SK-N-SH (cell line): Measurements from ENCODE around the gene IGSF9B. TPM values are rescaled to one million over a fixed set of nuclear protein-coding genes. Genes with fewer than 3 reads are reported as not detected.

Experiments used
- CTCF ChIA-PET: fragments of 300-600, 350-600 bp; formaldehyde crosslinking; extraction: SDS; loops from one replicate; lab custom pipeline; 2021; lab: Yijun Ruan, JAX
- POLR2A ChIA-PET: fragments of 350-600 bp; sonication (Branson Sonifier 250); formaldehyde crosslinking; extraction: SDS; loops from one replicate; lab custom pipeline; 2020; ENCODE audit warnings: antibody characterized with exemption, inconsistent platforms; lab: Yijun Ruan, JAX
- DNase-seq: peaks from one replicate; pipeline ENCODE4 v3.0.0; 2012
- H2AFZ ChIP-seq: fragments of 200-600 bp; sonication (generic); 2 replicates; pipeline ENCODE4 v1.8.1; 2016; ENCODE audit warnings: antibody characterized with exemption, mild to moderate bottlenecking, low read depth
- H3F3A ChIP-seq: fragments of 200-600 bp; sonication (generic); replicated peaks from 2 replicates; pipeline ENCODE3; 2016; ENCODE audit warnings: antibody characterized with exemption, mild to moderate bottlenecking; ENCODE audit not compliant: insufficient read depth
- H3K27ac ChIP-seq, 2 experiments: fragments of 200-500 bp in 1 of 2; fragments of 200-600 bp in 1 of 2; sonication (Bioruptor generic) in 1 of 2; sonication (generic), shearing (Covaris generic) in 1 of 2; 2 replicates each; pipeline versions ENCODE4 v1.5.1 to v1.6.1; 2014 to 2016; ENCODE audit warnings: low read depth in 2 of 2, inconsistent platforms in 1 of 2, low read length in 1 of 2, mild to moderate bottlenecking in 1 of 2, mixed read lengths in 1 of 2
- H3K27me3 ChIP-seq: fragments of 200-600 bp; sonication (generic), shearing (Covaris generic); 2 replicates; pipeline ENCODE4 v1.6.1; 2016; ENCODE audit warnings: mixed run types; ENCODE audit not compliant: insufficient read depth
- H3K36me3 ChIP-seq, 2 experiments: fragments of 200-500 bp in 1 of 2; fragments of 200-600 bp in 1 of 2; sonication (Bioruptor generic) in 1 of 2; sonication (generic) in 1 of 2; replicated peaks in 1 of 2; 2 replicates each; pipeline versions ENCODE3 to v1.5.1; 2014 to 2016; ENCODE audit warnings: low read length in 1 of 2, mild to moderate bottlenecking in 1 of 2; ENCODE audit not compliant: insufficient read depth in 2 of 2, control insufficient read depth in 1 of 2
- H3K4me1 ChIP-seq, 2 experiments: fragments of 200-500 bp in 1 of 2; fragments of 200-600 bp in 1 of 2; sonication (Bioruptor generic) in 1 of 2; sonication (generic), shearing (Covaris generic) in 1 of 2; 2 replicates each; pipeline versions ENCODE4 v1.5.1 to v1.6.1; 2014 to 2016; ENCODE audit warnings: low read depth in 1 of 2, low read length in 1 of 2, mixed run types in 1 of 2; ENCODE audit not compliant: insufficient read depth in 2 of 2, control insufficient read depth in 1 of 2
- H3K4me2 ChIP-seq: fragments of 200-600 bp; sonication (generic), shearing (Covaris generic); 2 replicates; pipeline ENCODE4 v1.6.1; 2017; ENCODE audit warnings: mixed run types
- H3K4me3 ChIP-seq, 2 experiments: fragments of 200-500 bp in 1 of 2; fragments of 200-600 bp in 1 of 2; sonication (Bioruptor generic) in 1 of 2; sonication (generic), shearing (Covaris generic) in 1 of 2; 2 replicates each; pipeline versions ENCODE4 v1.5.1 to v1.8.1; 2014 to 2016; ENCODE audit warnings: low read depth in 2 of 2, inconsistent platforms in 1 of 2, low read length in 1 of 2, mild to moderate bottlenecking in 1 of 2, mixed read lengths in 1 of 2, moderate library complexity in 1 of 2
- H3K79me2 ChIP-seq: fragments of 200-600 bp; sonication (generic); 2 replicates; pipeline ENCODE4 v1.8.1; 2017; ENCODE audit warnings: mild to moderate bottlenecking; ENCODE audit not compliant: insufficient read depth
- H3K9ac ChIP-seq: fragments of 200-600 bp; sonication (generic); 2 replicates; pipeline ENCODE4 v1.6.1; 2017; ENCODE audit warnings: mixed run types
- H3K9me2 ChIP-seq: fragments of 200-600 bp; sonication (generic); 2 replicates; pipeline ENCODE4 v1.6.1; 2017; ENCODE audit warnings: mixed run types
- H3K9me3 ChIP-seq: fragments of 200-600 bp; sonication (generic); 2 replicates; pipeline ENCODE4 v1.6.1; 2017; ENCODE audit warnings: mixed run types, mild to moderate bottlenecking, moderate library complexity
- H4K20me1 ChIP-seq: fragments of 200-600 bp; sonication (generic); 2 replicates; pipeline ENCODE4 v1.6.1; 2017; ENCODE audit warnings: mild to moderate bottlenecking, mixed run types; ENCODE audit not compliant: insufficient read depth
- CHD2 ChIP-seq: fragments of 150-350 bp; IDR thresholded peaks from 2 replicates; pipeline ENCODE4 v1.6.1; 2018; ENCODE audit warnings: low read length; ENCODE audit not compliant: partially characterized antibody
- ELF1 ChIP-seq: IDR thresholded peaks from 2 replicates; pipeline ENCODE4 v1.4.0; 2012
- EZH2phosphoT487 ChIP-seq: fragments of 200-600 bp; sonication (generic); IDR thresholded peaks from 2 replicates; pipeline ENCODE4 v1.6.1; 2017; ENCODE audit warnings: low read depth, mixed run types, mild to moderate bottlenecking, antibody characterized with exemption, moderate library complexity, borderline replicate concordance
- FOSL2 ChIP-seq: IDR thresholded peaks from 2 replicates; pipeline ENCODE4 v1.4.0; 2012; ENCODE audit warnings: low read depth, mild to moderate bottlenecking, moderate library complexity, borderline replicate concordance
- FOXJ3 ChIP-seq: sonication (generic); formaldehyde crosslinking; IDR thresholded peaks from 2 replicates; pipeline ENCODE4 v1.5.1; 2020; ENCODE audit warnings: mild to moderate bottlenecking, missing genetic modification reagents
- FOXM1 ChIP-seq: IDR thresholded peaks from 2 replicates; pipeline ENCODE4 v1.4.0; 2012; ENCODE audit warnings: low read depth, mild to moderate bottlenecking
- GATA2 ChIP-seq: sonication (generic); formaldehyde crosslinking; IDR thresholded peaks from 2 replicates; pipeline ENCODE4 v1.5.0; 2020; ENCODE audit warnings: mild to moderate bottlenecking, missing genetic modification reagents
- IRF3 ChIP-seq: fragments of 150-350 bp; IDR thresholded peaks from 2 replicates; pipeline ENCODE4 v1.6.1; 2016; ENCODE audit warnings: mild to moderate bottlenecking, low read depth, low read length
- MAX ChIP-seq: IDR thresholded peaks from 2 replicates; pipeline ENCODE4 v1.4.0; 2012; ENCODE audit warnings: low read depth
- MEF2A ChIP-seq: IDR thresholded peaks from 2 replicates; pipeline ENCODE4 v1.4.0; 2012; ENCODE audit warnings: low read depth, borderline replicate concordance
- NFIC ChIP-seq: IDR thresholded peaks from 2 replicates; pipeline ENCODE4 v1.4.0; 2012; ENCODE audit warnings: borderline replicate concordance
- NRF1 ChIP-seq: IDR thresholded peaks from 2 replicates; pipeline ENCODE4 v1.6.1; 2012; ENCODE audit warnings: low read depth, mild to moderate bottlenecking, low read length
- POLR2AphosphoS5 ChIP-seq: IDR thresholded peaks from 2 replicates; pipeline ENCODE4 v1.6.1; 2012; ENCODE audit warnings: low read depth, low read length
- RCOR1 ChIP-seq: fragments of 150-350 bp; IDR thresholded peaks from 2 replicates; pipeline ENCODE4 v1.6.1; 2017; ENCODE audit warnings: antibody characterized with exemption, low read length
- RXRA ChIP-seq: IDR thresholded peaks from 2 replicates; pipeline ENCODE4 v1.4.0; 2012; ENCODE audit warnings: low read depth, mild to moderate bottlenecking, borderline replicate concordance
- SIN3A ChIP-seq: IDR thresholded peaks from 2 replicates; pipeline ENCODE4 v1.6.1; 2012; ENCODE audit warnings: low read depth, mild to moderate bottlenecking, low read length, moderate library complexity, borderline replicate concordance
- TAF1 ChIP-seq: IDR thresholded peaks from 2 replicates; pipeline ENCODE4 v1.6.1; 2012; ENCODE audit warnings: low read depth, mild to moderate bottlenecking, low read length, moderate library complexity, borderline replicate concordance
- TCF12 ChIP-seq: IDR thresholded peaks from 2 replicates; pipeline ENCODE4 v1.4.0; 2012
- TEAD4 ChIP-seq: IDR thresholded peaks from 2 replicates; pipeline ENCODE4 v1.4.0; 2012; ENCODE audit warnings: mild to moderate bottlenecking, borderline replicate concordance; ENCODE audit not compliant: insufficient read depth
- USF2 ChIP-seq: fragments of 150-350 bp; IDR thresholded peaks from 2 replicates; pipeline ENCODE4 v1.6.1; 2017; ENCODE audit warnings: antibody characterized with exemption, low read length, low read depth, borderline replicate concordance
- ZBTB33 ChIP-seq: IDR thresholded peaks from 2 replicates; pipeline ENCODE4 v1.4.0; 2012; ENCODE audit warnings: low read depth, borderline replicate concordance
- WGBS: methylation state at CpG from one replicate; pipeline ENCODE4 v1.1.6; 2017; ENCODE audit warnings: low lambda C conversion rate; 5-methylcytosine and 5-hydroxymethylcytosine counted together
- polyA plus RNA-seq, 3 experiments: library from polyadenylated mRNA; depleted of rRNA; stranded (reverse); fragments of >200 nt; gene quantifications; 2 replicates each; pipeline ENCODE4 v1.2.3, GENCODE V29; 2012

IGSF9B gene
- polyA plus RNA-seq, 1 of the 3 experiments (the other 2 are of a cell fraction), result 0.41 TPM

- no peak for DNase-seq
- H3K27ac ChIP-seq, result no peak overlapping the region
- no peaks in the 10 kb centered on the region for H3K9me2 ChIP-seq
- CTCF ChIA-PET, result no interaction called here
- no peaks in the 10 kb centered on the region for H4K20me1 ChIP-seq
- H3K36me3 ChIP-seq, result no peaks in the 10 kb centered on the region
- POLR2A ChIA-PET, result no interaction called here
- H3K9me3 ChIP-seq, result no peaks in the 10 kb centered on the region
- H3K4me1 ChIP-seq, result no peaks in the 10 kb centered on the region
- 41% methylated on average over 8 of the region's 8 CpGs for WGBS
- H3K4me3 ChIP-seq, result no peak overlapping the region
- H3F3A ChIP-seq, result no peaks in the 10 kb centered on the region
- TF ChIP-seq FOSL2, result no peak
- TF ChIP-seq SIN3A, result no peak
- TF ChIP-seq TAF1, result no peak
- no peak for TF ChIP-seq CHD2
- no peak for TF ChIP-seq POLR2AphosphoS5
- no peak for TF ChIP-seq NRF1
- no peak for TF ChIP-seq FOXJ3 (CRISPR knock-in tag)
- TF ChIP-seq TCF12, result no peak
- TF ChIP-seq RCOR1, result no peak
- no peak for TF ChIP-seq USF2
- TF ChIP-seq MAX, result no peak
- TF ChIP-seq ELF1, result no peak
- TF ChIP-seq EZH2phosphoT487, result no peak
- TF ChIP-seq FOXM1, result no peak
- no peak for TF ChIP-seq ZBTB33
- no peak for TF ChIP-seq RXRA
- TF ChIP-seq GATA2 (CRISPR knock-in tag), result no peak
- no peak for TF ChIP-seq TEAD4
- no peak overlapping the region for H3K4me2 ChIP-seq
- no peaks in the 10 kb centered on the region for H3K79me2 ChIP-seq
- no peak overlapping the region for H2AFZ ChIP-seq
- no peaks in the 10 kb centered on the region for H3K27me3 ChIP-seq
- H3K9ac ChIP-seq, result no peak overlapping the region
Measured at GRCh38 chr11:133892126-133892525, 64.6 kb downstream of the IGSF9B start.

- no peak overlapping the region for H3K27ac ChIP-seq
- no peak overlapping the region for H3K4me2 ChIP-seq
- H3F3A ChIP-seq, result no peaks in the 10 kb centered on the region
- H3K79me2 ChIP-seq, result no peaks in the 10 kb centered on the region
- H4K20me1 ChIP-seq, result no peaks in the 10 kb centered on the region
- no peak overlapping the region for H3K9ac ChIP-seq
- no peaks in the 10 kb centered on the region for H3K4me1 ChIP-seq
- H3K27me3 ChIP-seq, result no peaks in the 10 kb centered on the region
- H3K9me2 ChIP-seq, result no peaks in the 10 kb centered on the region
- no peak overlapping the region for H3K4me3 ChIP-seq
- ChIA-PET CTCF (no interaction called here), POLR2A (no interaction called here)
- no peaks in the 10 kb centered on the region for H3K36me3 ChIP-seq
- WGBS, result 13% methylated on average over 3 of the region's 3 CpGs
- H2AFZ ChIP-seq, result no peak overlapping the region
- peak; percentile 1 for DNase-seq
- H3K9me3 ChIP-seq, result no peaks in the 10 kb centered on the region
- TF ChIP-seq SIN3A, result no peak
- no peak for TF ChIP-seq CHD2
- TF ChIP-seq NFIC, result no peak
- TF ChIP-seq IRF3, result no peak
- TF ChIP-seq TCF12, result no peak
- TF ChIP-seq TAF1, result no peak
- TF ChIP-seq MAX, result no peak
- no peak for TF ChIP-seq ZBTB33
- no peak for TF ChIP-seq GATA2 (CRISPR knock-in tag)
- no peak for TF ChIP-seq MEF2A
- TF ChIP-seq FOSL2, result no peak
Measured at GRCh38 chr11:133889893-133890292, 66.9 kb downstream of the IGSF9B start.
